A549 treated with AZD9567 at 1 μM for 4 hours (cell line): ENCODE data around the gene YWHAE. TPM values are rescaled to one million over a fixed set of nuclear protein-coding genes. Genes with fewer than 3 reads are reported as not detected.

ENCODE experiments used
- total RNA-seq: library from RNA; stranded (reverse); fragments of 200-300 nt; extraction: Qiagen RNA extraction; gene quantifications from 5 replicates; pipeline ENCODE4 v1.2.3, GENCODE V29; 2022; ENCODE audit not compliant: insufficient read depth

The YWHAE gene
- 544 to 947 TPM (median 561 TPM) in 5 replicates for total RNA-seq

GRCh38 chr17:1399679-1400512 lies at the start of gene YWHAE:
TSS of gene YWHAE (minus strand) at chr17:1400222. CDS start at chr17:1400110, 112 bp downstream.

Other genes with a start within 250 kb of the YWHAE start
- gene ABR, start 220.2 kb downstream of the YWHAE start, total RNA-seq: 97.6 to 120 TPM (median 113 TPM) in 5 replicates
- gene BHLHA9, start 129.8 kb downstream of the YWHAE start, total RNA-seq: not detected in 5 replicates
- gene TRARG1, start 120.6 kb downstream of the YWHAE start, total RNA-seq: not detected in 5 replicates
- gene CRK, start 56.0 kb upstream of the YWHAE start, total RNA-seq: 82.1 to 116 TPM (median 90.8 TPM) in 5 replicates
- gene MYO1C, start 92.5 kb upstream of the YWHAE start, total RNA-seq: 119 to 134 TPM (median 129 TPM) in 5 replicates
- gene INPP5K, start 116.4 kb upstream of the YWHAE start, total RNA-seq: 25.9 to 27.8 TPM (median 26.0 TPM) in 5 replicates
- 63.1 to 72.5 TPM (median 64.8 TPM) in 5 replicates for gene PITPNA, start 162.6 kb upstream of the YWHAE start, total RNA-seq
- 5.6 to 6.9 TPM (median 5.9 TPM) in 5 replicates for gene SLC43A2, start 228.6 kb upstream of the YWHAE start, total RNA-seq
- 0.23 to 0.43 TPM (median 0.36 TPM) in 4 of 5 replicates, not detected in the other for gene SCARF1, start 245.5 kb upstream of the YWHAE start, total RNA-seq
- gene RILP, start 249.6 kb upstream of the YWHAE start, total RNA-seq: 10.3 to 18.3 TPM (median 15.5 TPM) in 5 replicates